T-helper 2 cell treated with Interferon-gamma antibody and Interleukin-4, amounts not matched to agents 100 ng/mL and 5 ng/mL, for 36 hours (primary cell): ENCODE measurements around the gene ZBTB39. TPM values are rescaled to one million over a fixed set of nuclear protein-coding genes. Genes with fewer than 3 reads are reported as not detected.
"Not testable (repeated sequence)": the region's sequence is repeated elsewhere in the genome, so short reads cannot be mapped to it uniquely, and the experiment has no call there.

ENCODE experiments used
- intact Hi-C: fragments of 100-400 bp; cut with micrococcal nuclease; formaldehyde crosslinking; loops from one replicate; pipeline ENCODE4 v1.15.1; 2023
- total RNA-seq: library from RNA; stranded (reverse); gene quantifications from 2 replicates; pipeline ENCODE4 v1.2.3, GENCODE V29; 2022

ZBTB39 gene, protein sequence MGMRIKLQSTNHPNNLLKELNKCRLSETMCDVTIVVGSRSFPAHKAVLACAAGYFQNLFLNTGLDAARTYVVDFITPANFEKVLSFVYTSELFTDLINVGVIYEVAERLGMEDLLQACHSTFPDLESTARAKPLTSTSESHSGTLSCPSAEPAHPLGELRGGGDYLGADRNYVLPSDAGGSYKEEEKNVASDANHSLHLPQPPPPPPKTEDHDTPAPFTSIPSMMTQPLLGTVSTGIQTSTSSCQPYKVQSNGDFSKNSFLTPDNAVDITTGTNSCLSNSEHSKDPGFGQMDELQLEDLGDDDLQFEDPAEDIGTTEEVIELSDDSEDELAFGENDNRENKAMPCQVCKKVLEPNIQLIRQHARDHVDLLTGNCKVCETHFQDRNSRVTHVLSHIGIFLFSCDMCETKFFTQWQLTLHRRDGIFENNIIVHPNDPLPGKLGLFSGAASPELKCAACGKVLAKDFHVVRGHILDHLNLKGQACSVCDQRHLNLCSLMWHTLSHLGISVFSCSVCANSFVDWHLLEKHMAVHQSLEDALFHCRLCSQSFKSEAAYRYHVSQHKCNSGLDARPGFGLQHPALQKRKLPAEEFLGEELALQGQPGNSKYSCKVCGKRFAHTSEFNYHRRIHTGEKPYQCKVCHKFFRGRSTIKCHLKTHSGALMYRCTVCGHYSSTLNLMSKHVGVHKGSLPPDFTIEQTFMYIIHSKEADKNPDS
- 8.8 and 9.5 TPM in 2 replicates for total RNA-seq

DNA sequence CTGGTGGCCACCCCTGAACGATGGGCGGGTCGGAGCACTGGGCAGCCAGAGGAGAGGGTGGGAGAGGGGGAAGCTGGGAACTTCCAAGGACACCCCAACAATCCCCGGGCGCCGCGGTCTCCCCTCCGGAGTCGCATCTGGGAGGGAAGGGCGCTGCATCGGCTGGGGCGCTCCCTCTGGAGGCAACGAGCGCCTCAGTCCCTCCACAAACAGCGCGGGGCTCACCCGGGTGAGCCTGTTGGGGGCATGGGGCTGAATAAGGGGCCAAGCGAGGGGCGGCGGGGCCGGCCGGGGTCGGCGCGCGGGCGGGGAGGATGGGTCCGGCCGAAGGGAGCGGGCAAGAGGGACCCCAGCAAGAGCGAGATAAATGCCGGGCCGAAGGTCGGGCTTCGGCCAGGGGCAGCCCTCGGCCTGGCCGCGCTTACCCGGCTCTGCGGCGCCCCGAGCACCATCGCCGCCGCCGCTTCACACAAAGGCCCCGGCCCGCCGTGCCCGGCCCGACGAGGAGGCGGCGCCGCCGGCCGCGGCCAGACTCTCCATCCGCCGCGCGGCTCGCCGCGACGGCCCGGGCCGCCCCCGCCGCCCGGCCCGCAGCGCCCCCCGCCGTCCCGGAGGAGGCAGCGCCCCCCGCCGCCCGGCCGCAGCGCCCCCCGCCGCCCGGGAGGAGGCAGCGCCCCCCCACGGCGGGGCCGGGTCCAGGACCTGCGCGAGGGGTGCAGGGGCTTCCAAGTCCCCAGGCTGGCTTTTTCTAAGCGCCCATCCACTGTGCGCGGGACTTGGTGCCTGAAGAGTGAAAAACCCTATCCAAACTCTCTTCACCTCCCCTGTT lies at the start of gene ZBTB39:
TSS of gene ZBTB39 (minus strand) at position 567 of the 829 bp plus-strand sequence. CDS start 1,629 bp downstream, outside the sequence.
- intact Hi-C loops, result loop anchor here (1.0 kb wide), 1 partner anchor 249 kb away; no protein-coding TSS in a partner anchor

DNA sequence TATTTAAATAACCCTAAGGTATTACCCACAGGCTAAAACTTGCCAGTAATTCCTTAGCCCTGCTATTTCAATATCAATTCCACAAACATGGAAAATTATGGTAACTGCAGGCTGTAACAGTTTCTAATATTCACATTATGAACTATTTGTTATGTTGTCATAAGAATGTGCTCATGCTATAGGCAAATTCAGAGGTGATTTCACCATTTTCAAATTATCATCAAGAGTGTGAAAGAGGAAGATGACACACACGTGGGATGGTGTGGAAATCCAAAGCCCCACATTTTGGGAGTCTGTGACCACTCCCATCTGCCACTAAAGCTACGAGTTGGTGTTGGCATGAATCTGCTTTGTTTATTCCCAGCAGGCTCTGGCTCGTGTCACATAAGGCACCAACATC lies 49.5 kb upstream of the ZBTB39 start:
- intact Hi-C loops, result no loop called here

DNA sequence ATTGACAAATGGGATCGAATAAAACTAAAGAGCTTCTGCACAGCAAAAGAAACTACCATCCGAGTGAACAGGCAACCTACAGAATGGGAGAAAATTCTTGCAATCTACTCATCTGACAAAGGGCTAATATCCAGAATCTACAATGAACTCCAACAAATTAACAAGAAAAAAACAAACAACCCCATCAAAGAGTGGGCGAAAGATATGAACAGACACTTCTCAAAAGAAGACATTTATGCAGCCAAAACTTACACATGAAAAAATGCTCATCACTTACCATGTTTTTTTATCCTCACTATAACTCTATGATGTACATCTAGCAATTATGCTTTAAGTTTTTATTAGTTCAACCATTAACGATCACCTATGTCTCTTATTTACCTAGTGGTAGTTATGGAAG lies 47.6 kb upstream of the ZBTB39 start:
- intact Hi-C loops, result not testable (repeated sequence)

DNA sequence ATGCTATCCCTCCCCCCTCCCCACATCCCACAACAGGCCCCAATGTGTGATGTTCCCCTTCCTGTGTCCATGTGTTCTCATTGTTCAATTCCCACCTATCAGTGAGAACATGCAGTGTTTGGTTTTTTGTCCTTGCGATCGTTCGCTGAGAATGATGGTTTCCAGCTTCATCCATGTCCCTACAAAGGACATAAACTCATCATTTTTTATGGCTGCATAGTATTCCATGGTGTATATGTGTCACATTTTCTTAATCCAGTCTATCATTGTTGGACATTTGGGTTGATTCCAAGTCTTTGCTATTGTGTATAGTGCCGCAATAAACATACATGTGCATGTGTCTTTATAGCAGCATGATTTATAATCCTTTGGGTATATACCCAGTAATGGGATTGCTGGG lies 46.8 kb upstream of the ZBTB39 start:
- intact Hi-C loops, result not testable (repeated sequence)

DNA sequence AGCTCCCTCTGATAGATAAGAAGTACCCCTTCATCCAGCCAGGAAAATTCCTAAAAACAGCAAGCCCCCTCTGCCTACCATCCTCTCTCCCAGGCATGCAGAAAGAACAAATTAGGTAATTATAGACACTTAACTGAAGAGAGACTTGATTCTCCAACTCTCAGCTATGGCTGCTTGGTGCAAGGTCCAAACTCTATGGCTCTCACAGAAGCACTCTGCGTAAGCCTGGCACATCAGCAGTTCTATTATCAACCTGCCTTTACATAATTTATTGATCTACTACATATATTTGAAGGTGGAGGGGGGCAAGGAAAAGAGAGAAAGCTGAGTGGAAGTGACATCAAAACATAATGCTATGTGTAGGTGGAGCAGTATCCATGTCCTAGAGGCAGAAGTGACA lies 44.7 kb upstream of the ZBTB39 start:
- intact Hi-C loops, result no loop called here

DNA sequence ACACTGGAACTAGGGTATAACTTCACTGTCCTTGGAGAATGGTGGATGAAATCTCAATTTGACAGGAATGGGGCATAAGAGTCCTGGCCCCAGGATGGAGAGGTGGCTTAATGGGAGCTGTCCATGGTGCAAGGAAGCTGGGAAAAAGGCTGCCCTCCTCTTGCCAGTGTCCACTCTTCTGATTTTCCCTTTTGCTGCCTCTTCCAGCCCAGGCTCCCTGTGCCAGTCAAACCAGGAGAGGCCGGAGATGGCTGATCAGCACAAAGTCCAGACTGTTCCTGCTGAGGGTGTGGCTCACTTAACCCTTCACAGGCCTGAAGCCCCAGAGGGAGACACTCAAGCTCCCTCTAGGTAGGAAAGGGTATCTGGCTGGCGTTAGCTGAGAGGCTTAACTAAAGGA lies 43.5 kb upstream of the ZBTB39 start, which contains the start of gene MYO1A:
TSS of gene MYO1A (minus strand) at position 240 of the 400 bp plus-strand sequence. CDS start 1,806 bp downstream, outside the sequence.
- intact Hi-C loops, result no loop called here

DNA sequence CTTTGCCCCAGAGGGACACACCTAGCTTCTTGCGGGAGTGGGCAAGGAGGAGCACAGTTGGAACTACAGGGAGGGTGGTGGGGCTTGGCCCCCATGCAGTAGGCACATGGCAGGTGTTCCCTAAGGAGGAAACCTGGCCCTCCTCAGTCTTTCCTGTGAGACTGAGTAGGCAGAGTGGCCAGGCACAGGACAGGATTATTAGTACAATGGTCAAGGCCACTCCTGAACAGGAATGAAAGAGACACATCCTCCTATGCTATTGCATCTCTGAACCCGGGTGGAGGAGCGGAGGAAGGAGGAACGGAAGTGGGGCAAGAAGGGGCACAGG lies 42.7 kb upstream of the ZBTB39 start:
- intact Hi-C loops, result no loop called here

DNA sequence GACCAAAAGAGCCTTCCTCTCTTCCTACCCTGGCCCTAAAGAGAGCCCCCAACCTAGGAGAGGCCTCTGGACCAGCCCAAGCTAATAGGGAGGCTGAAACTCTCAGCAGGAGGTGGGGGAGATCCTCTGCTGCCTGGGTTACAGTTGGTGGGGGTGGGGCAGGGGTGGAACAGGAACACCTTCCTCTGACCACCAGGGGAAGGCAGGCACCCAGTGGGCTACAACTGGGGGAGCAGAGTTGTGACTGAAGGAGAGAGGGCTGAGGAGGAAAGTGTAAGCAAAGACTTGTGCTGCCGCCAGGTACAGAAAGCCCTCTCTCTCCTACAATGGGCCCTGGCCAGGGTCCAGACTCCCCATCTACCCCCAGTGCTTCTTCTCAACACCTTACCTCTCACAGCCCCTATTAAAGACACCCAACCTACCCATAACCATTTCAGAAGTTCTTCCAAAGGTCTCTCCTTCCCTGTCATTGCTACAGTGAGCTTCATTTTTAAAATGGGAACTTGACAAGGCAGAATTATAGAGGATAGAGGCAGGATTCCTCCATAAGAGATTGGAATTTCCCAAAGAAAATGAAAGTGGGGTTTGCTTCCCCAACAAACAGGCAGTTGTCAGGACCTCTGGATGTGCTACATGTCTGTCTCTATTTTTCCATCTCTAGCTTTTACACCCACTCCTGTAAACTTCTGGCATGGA lies 42.2 kb upstream of the ZBTB39 start:
- intact Hi-C loops, result no loop called here

DNA sequence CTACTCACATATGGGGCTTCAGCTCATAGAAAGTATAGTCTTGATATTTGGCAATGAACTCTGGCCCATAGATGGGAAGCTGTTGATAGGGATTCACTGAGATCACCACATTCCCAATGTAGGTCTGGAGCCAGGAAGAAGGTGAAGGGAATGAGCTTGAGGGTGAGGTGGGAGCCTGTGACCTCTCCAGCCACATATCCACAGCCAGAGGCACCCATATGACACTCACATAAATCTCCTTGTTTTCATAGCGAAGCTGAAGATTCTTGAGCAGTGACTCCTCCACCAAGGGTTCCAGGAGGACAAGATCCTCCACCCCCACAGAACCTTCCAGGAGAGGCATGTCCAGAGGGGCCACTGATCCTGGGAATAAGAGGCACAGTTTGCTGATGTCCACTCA lies 41.6 kb upstream of the ZBTB39 start:
- intact Hi-C loops, result no loop called here

DNA sequence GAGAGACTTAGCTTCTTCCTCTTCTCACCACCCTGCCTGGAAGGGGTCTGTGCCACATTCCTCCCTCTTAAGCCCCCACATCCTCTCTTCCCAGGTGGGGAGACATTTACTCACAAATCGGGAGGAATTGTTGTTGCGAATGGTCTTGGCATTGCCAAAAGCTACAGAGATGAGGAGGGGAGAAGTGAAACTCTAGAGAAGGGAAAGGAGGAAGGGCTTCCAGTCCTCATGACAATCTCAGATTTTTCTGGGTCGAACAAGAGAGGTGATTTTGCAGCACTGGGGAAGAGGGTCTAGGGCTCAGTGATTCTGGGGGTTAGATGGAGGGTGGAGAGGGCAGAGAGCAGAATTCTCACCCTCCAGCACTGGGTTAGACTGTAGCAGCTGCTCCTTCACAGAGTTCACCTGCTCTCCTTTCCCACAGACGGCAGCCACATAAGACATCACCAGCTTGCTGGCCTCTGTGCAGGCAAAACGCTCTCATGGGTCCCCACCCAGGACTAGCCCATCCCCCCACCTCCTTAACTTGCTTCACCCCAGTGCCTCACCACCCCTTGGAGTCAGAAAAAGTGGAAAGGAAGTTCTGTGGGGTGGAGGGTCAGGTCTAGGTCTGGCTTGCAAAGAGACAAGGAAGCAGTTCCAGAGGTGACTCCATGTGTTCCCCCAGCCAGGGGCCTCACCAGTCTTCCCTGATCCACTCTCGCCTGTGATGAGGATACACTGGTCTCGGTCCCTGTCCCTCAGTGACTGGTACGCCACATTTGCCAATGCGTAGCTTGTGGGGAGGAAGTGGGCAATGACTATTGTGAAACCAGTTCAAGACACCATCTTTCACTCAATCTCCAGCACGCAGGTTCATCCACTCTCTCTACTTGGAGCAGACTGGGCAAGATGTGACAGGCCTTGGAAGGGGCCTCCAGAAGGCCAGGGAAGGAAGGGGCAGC lies 40.9 kb upstream of the ZBTB39 start:
- intact Hi-C loops, result no loop called here

DNA sequence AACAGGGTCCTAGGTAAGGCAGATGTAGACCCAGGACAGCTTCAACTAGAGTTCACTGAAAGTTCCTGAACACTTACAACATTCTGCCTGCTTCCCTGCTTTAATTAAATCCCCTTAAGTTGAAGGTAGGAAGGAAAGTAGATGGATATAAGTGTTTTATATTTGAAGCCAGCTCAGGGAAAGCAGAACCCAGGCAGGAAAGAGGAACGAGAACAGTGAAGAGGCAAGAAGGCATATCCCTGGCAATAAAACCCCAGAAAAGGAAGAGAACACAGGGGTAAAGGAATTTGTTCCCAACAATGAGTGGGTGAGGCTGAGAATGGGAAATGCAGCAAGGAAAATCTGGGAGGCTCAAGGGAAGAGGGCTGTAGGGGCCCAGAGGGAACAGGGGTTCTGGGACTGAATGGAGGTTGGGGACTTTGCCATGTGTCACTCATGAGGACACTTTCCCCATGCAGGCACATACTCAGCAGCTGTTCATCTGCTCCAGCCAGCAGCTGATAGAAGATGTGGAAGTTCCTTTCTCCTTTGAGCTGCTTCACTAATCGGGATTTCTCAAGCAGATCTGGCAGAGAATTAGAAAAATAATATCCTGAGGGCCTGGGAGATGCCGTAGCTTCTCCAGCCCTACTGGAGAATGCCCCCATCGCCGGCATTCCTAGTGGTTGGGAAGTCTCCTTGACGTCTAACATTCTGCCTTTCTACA lies 39.9 kb upstream of the ZBTB39 start:
- intact Hi-C loops, result no loop called here

DNA sequence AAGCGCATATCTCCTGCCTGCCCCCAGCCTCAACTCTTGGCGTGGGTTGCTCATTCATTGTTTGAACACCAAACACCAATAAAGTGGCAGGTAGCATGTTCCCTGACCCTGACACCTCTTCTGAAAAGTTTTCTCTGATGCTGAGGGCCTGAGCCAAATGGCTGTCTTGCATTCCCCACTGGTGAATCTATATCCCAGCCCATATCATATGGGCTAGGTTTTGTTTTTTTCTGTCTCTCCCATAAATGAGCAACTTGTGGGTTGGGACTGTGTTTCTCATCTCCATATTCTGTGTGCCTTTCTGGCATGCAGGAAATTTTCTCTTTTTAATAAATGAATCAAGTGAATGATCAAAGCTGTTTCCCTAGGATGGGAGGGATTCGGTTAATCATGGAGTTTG lies 38.5 kb upstream of the ZBTB39 start:
- intact Hi-C loops, result no loop called here

DNA sequence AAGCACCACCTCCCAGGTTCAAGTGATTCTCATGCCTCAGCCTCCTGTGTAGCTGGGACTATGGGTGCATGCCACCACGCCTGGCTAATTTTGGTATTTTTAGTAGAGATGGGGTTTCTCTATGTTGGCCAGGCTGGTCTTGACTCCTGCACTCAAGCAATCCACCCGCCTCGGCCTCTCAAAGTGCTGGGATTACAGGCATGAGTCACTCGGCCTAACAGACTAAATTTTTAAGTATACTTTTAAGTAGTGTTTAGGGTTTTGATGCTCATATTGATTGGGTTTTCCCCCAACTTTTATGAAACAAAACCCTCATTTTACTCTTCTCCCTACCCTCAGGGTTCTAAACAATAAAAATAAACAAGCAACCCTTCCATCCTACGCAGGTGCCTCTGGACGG lies 38.1 kb upstream of the ZBTB39 start:
- intact Hi-C loops, result no loop called here

DNA sequence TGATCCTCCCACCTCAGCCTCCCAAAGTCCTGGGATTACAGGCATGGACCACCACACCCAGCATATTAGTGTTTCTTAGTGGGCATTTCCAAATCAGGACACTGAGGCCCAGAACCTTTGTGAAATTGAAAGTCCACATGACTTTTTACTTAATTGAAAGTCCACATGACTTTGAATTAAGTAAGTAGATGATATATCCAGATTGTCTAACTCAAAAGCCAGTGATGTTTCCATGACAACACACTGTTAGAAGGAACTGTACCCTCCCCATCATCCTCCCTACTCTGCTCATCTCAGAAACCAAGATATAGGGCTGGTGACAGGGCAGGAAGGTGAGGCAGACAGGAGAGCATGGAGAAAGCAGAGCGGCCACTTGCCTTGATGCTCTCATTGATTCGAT lies 36.3 kb upstream of the ZBTB39 start:
- intact Hi-C loops, result no loop called here

DNA sequence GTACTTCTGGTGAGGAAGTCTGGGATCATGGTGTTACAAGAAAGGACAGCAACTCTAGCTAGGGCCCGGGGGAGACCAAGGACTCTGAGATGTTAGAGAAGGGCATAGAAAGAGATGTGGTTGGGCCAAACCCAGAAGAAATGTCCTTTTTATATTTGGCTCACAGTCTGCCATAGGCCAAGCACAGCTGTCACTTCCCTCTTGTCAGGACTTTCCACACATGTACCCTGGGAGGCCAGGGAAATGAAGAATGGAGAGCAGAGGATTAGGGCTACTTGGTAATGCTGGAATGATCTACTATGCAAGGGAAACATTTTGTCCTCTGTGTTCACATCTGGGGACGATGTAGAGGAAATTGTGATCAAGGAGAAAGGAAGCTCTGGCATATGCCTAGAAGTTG lies 34.4 kb upstream of the ZBTB39 start:
- intact Hi-C loops, result no loop called here

DNA sequence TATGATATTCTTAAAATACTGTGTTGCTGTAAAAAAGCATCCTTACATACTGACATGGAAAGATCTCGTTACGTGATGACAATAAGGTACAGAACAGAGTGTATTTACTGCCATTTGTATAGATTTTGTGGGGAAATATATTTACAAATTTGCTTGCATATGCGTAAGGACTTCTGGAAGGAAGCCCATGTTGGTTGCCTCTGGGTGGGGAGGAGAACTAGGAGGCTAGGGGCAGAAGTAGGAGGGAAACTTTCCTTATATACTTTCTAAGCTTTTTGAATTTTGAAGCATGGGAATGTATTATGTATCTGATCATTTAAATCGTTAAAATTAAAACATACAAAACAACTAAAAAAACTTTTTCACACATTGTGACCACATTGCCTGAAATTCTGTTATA lies 33.9 kb upstream of the ZBTB39 start:
- intact Hi-C loops, result no loop called here

DNA sequence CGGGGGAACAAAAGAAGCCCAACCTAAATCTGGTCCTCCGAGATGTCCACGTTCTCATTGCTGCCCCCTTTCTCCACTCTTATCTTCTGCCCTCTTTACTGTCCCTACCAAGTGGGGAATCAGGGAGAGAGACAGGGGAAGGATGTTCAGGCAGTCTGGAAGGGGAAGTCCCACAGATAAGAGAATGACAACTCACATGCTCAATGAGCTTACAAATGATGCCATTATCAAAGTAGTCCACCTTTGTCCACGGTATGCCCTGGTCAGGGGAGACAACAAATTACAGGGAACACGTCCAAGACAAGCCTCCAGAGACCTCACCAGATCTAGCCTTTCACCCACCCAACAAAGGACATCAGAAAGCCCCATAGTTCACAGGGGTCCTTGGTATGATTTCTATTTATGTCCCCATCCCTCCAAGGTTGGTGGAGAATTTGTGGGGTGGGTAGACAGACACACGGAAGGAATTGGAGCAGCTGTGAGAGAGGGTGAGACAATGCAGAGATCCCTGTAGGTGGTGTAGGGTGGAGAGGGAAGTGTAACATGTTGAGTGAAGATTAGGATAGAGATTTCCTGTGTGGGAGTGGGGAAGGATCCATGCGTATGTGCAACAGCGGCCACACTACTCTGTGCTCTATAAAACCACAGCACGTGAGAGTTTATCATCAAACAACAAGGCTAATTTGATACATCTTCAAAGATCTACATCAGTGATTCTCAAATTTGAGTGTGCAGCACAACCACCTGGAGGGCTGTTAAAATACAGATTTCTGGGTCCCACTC lies 32.9 kb upstream of the ZBTB39 start:
- intact Hi-C loops, result no loop called here

DNA sequence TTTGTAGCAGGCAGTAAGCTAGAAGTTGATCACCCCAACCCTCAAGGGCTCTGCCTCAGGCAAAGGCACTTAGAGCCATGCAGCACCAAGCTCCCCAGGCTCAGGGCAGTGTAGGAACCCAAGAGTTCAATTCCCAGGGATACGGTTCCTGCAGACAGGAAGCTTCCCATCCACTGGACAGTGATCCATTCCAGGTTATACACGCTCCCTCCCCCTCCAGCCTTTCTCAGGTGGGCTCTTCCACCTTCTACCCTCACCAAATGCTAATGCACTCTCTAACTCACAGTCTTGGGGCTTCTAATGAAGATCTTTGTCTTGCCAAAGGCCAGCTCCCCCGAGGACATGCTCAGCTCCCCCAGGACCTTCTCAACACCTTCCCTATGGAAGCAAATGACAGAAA lies 30.9 kb upstream of the ZBTB39 start:
- intact Hi-C loops, result no loop called here

DNA sequence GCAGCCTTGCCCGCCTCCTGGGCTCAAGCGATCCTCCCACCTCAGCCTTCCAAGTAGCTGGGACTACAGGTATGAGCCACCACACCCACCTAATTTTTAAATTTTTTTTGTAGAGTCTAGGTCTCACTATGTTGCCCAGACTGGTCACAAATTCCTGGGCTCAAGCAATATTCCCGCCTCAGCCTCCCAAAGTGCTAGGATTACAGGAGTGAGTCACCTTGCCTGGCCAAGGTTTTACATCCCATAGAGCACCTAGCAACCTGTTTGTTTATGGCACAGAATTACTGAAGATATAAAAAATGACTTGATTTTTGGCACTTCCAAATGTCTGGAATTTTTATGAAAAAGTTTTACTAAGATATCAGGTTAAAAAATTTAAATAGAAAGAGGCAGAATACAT lies 27.1 kb upstream of the ZBTB39 start:
- intact Hi-C loops, result no loop called here
